Skeletal muscle tissue (tissue), 5 donors: Measurements from ENCODE around the gene LMNB1. TPM values are rescaled to one million over a fixed set of nuclear protein-coding genes. Genes with fewer than 3 reads are reported as not detected.

ENCODE experiments used
- H3K27ac ChIP-seq: one replicate; pipeline ENCODE4 v1.7.0; 2013; ENCODE audit warnings: mild to moderate bottlenecking, low read depth, low read length, inconsistent platforms
- H3K27me3 ChIP-seq, 3 donors: one replicate each; pipeline ENCODE4 v1.7.0; 2013; ENCODE audit warnings: low read length in 3 of 3; ENCODE audit not compliant: control insufficient read depth in 3 of 3, insufficient read depth in 3 of 3
- H3K36me3 ChIP-seq, 3 donors: one replicate each; pipeline ENCODE4 v1.7.0; 2013; ENCODE audit warnings: low read length in 3 of 3; ENCODE audit not compliant: control insufficient read depth in 3 of 3, insufficient read depth in 3 of 3
- H3K4me1 ChIP-seq, 3 donors: one replicate each; pipeline ENCODE4 v1.7.0; 2013; ENCODE audit warnings: low read length in 3 of 3, mild to moderate bottlenecking in 3 of 3; ENCODE audit not compliant: control insufficient read depth in 3 of 3, insufficient read depth in 3 of 3
- H3K4me3 ChIP-seq, 3 donors: one replicate each; pipeline ENCODE4 v1.7.0; 2013; ENCODE audit warnings: low read length in 3 of 3
- H3K9ac ChIP-seq, 3 donors: one replicate each; pipeline ENCODE4 v1.7.0; 2013; ENCODE audit warnings: low read length in 3 of 3, mild to moderate bottlenecking in 3 of 3, moderate library complexity in 2 of 3, low read depth in 1 of 3
- H3K9me3 ChIP-seq, 3 donors: one replicate each; pipeline ENCODE4 v1.7.0; 2013; ENCODE audit warnings: low read length in 3 of 3; ENCODE audit not compliant: control insufficient read depth in 3 of 3
- small RNA-seq: library from RNA; depleted of rRNA; stranded (forward); fragments of <200 nt; gene quantifications from one replicate; pipeline ENCODE3, GENCODE V24; 2014
- total RNA-seq: library from RNA; depleted of rRNA; stranded (reverse); fragments of >200 nt; gene quantifications from one replicate; pipeline ENCODE4 v1.2.3, GENCODE V29; 2014
- donor health status: Osteomylitis.

Gene LMNB1
- total RNA-seq, 1 donor from 2014 or later = 27.7 TPM

DNA sequence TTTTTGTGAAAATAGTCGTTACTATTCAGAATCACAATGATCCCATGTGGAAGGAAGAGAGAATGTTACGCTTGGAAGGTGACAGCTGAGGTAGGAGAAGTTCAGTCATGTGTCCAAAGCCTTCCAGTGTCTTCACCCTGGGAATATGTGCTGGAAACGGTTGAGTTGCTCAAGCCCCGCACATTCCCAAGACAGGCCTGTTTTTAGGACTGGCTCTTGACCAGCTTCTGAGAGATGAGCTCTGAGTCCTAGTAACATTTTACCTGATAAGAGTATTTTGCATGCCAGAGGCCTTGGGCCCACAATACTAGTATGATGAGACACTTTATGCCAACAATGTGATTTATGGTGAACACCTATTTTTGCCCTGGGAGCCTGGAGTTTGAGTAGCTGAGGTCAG is 101.7 kb downstream of the LMNB1 start:
- no peak overlapping the region for H3K9ac ChIP-seq
- H3K36me3 ChIP-seq = peaks cover 3 to 9% (median 7%) of the 10 kb centered on the region in 3 donors
- no peaks in the 10 kb centered on the region for H3K9me3 ChIP-seq
- H3K27me3 ChIP-seq = no peaks in the 10 kb centered on the region
- H3K4me3 ChIP-seq = no peak overlapping the region
- H3K4me1 ChIP-seq = peaks cover 0 to 5% (median 0%) of the 10 kb centered on the region in 3 donors
- no peak overlapping the region for H3K27ac ChIP-seq

DNA sequence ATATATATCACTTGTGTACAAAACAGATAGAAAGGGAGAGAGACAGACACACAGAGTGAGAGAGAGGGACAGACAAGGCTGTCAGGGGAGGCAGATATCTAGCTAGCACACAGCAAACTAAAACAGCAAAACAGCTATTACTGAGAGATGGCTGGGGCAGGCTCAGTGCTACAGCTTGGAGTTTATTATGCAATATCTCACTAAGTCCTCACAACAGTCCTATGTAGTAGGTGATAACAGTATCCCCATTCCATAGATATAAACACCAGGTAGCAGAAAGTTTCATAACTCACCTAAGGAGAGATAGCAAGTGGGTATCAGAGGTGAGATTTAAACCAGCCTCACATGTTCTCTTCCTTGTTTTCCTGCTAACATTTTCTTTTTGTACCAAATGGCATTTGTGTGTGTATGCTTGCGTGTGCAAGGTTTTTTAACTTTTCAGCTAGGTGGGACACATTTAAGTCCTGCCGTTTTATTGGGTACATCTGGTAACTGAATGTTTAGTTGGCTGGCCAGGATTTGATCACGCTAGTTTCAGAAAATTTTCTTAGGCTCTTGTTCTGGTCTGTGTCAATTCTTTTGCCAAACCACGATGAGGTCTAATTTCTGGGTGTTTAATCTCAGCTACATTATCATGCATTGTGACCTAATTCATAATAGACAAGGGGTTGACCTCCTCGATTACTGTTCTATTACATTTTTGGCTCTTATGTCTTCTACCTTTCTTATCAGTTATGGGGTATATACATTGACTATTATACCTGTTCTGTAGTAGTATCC is 105.1 kb downstream of the LMNB1 start:
- H3K27ac ChIP-seq = no peak overlapping the region
- no peak overlapping the region for H3K4me3 ChIP-seq
- H3K4me1 ChIP-seq = peaks cover 0 to 5% (median 0%) of the 10 kb centered on the region in 3 donors
- H3K36me3 ChIP-seq = peaks cover 2 to 5% (median 5%) of the 10 kb centered on the region in 3 donors
- no peaks in the 10 kb centered on the region for H3K9me3 ChIP-seq
- no peaks in the 10 kb centered on the region for H3K27me3 ChIP-seq
- H3K9ac ChIP-seq = no peak overlapping the region

DNA sequence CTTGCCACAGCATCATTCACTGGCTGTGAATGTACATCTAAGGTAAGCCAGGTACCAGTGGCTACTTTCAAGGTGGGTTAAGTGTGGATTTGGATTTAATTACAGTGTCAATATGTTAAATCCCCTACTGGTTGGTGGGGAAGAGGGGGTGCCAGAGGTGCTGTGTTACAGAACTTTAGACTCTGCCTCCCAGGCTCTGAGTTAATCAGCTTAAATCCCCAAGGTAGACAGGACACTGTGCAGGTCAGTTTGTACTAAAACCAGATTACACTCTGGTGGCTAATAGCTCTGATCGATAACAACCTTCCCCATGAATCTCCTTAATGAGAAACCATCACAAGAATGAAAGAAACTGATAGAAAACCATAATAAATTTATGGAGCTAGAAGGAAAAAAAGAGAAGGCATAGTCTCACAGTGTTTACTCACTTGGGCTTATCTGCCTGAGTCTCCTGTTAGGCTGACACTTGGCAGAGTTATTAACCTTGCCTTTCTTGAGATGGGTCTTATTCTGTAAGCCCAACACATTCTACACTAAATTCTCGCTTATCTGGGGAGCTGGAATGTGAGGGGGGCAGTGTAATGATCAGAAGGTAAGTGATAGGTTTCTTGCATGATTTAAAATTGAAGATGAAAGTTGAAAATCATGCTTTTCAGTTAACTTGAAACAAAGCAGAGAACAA is 106.8 kb downstream of the LMNB1 start:
- H3K9ac ChIP-seq = no peak overlapping the region
- H3K4me1 ChIP-seq = no peaks in the 10 kb centered on the region
- H3K36me3 ChIP-seq = no peaks in the 10 kb centered on the region
- H3K9me3 ChIP-seq = no peaks in the 10 kb centered on the region
- no peaks in the 10 kb centered on the region for H3K27me3 ChIP-seq
- no peak overlapping the region for H3K4me3 ChIP-seq
- no peak overlapping the region for H3K27ac ChIP-seq

DNA sequence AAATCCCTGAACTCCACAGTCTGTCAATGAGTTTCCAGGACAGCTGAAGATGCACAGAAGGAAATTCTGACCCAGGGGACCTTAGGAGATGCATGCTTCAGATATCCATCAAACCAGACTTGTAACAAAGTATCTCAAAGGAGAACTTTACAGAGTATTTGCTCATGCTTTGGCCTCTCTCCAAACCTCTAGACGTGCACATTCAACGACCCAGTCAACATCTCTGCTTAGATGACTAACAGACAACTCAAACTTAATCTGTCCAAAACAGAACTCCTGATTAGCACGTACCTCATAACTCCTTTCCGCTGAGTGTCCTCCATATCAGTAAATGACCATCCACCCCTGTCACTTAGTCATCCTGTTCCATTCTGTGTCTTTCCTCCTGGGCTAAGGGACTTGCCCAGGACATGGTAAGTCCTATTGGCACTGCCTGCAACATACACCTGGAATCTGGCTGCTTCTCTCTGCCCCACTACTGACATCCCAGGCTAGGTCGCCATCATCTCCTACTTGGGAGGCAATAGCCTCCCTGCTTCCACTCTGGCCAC is 107.4 kb downstream of the LMNB1 start:
- H3K9ac ChIP-seq = no peak overlapping the region
- no peak overlapping the region for H3K27ac ChIP-seq
- no peaks in the 10 kb centered on the region for H3K27me3 ChIP-seq
- H3K9me3 ChIP-seq = no peaks in the 10 kb centered on the region
- H3K4me1 ChIP-seq = no peaks in the 10 kb centered on the region
- no peaks in the 10 kb centered on the region for H3K36me3 ChIP-seq
- H3K4me3 ChIP-seq = no peak overlapping the region

Small RNAs within 50 kb of the gene (small RNA-seq; reads per million reads assigned to genes)
- not detected for gene RNU6-752P

Other genes starting within 250 kb of the LMNB1 start
- 29.7 TPM for gene ALDH7A1, start 181.9 kb upstream of the LMNB1 start, total RNA-seq
- 25.1 TPM for gene PHAX, start 176.2 kb upstream of the LMNB1 start, total RNA-seq